Right ventricle myocardium superior (tissue), 1 donor: ENCODE measurements around the gene VMP1. TPM values are rescaled to one million over a fixed set of nuclear protein-coding genes. Genes with fewer than 3 reads are reported as not detected.
"Not testable (repeated sequence)": the region's sequence is repeated elsewhere in the genome, so short reads cannot be mapped to it uniquely, and the experiment has no call there.

Experiments used
- ATAC-seq: fragments of 200-7000 bp; cut with Tn5 transposase; one replicate; pipeline ENCODE4 v1.9.1; 2020; ENCODE audit warnings: mild to moderate bottlenecking; ENCODE audit not compliant: poor library complexity
- DNase-seq: peaks from one replicate; pipeline ENCODE4 v3.0.0-alpha.2; 2020
- intact Hi-C: fragments of 100-400 bp; cut with DNase I; formaldehyde crosslinking; loops from one replicate; pipeline ENCODE4 v1.11.2; 2022
- microRNA-seq: library from miRNA; unstranded; fragments of <30 nt; microRNA quantifications from one replicate; pipeline ENCODE4 v1.2.0, GENCODE V29; 2020
- total RNA-seq: library from RNA; stranded (reverse); fragmentation: NEBNext Ultra II Directional; extraction: Animal tissue kit (Norgen Biotek cat#: 25700); gene quantifications from one replicate; pipeline ENCODE4 v1.2.1, GENCODE V29; 2021
- donor health status: DM: no; HTN: yes; CAD: no; lungs with severe emphysema.

The VMP1 gene
- total RNA-seq, 1 donor from 2014 or later = 49.4 TPM

DNA sequence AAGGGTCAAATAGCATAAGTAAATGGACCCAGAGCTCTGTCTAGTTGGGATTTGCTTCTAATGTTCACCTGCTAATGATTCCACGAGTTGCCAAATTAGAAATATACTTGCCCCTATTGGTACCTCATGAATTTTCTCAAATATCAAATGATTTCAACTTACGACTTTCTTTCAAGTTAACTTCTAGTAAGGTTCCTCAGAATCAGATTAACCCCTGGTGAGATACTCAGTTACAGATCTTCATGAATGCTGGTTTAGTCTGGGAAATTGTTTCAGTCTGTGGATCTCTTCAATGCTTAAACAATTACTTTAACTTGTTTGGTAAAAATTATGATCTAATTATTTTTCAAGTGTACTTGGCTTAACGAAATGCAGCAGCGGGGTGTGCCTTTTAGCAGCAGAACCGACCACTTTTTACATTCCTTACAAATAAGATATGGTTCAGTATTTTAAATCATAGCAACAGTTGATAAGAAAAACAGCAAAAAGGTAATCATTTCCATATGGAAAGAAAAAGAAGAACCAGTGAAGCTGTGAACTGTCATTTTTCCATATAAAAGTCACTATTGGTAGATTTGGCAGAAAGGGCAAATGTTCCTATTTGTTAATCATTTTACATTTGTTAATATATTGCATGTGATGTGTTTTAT is 150.8 kb downstream of the VMP1 start:
- no peak for ATAC-seq
- intact Hi-C loops = no loop called here

DNA sequence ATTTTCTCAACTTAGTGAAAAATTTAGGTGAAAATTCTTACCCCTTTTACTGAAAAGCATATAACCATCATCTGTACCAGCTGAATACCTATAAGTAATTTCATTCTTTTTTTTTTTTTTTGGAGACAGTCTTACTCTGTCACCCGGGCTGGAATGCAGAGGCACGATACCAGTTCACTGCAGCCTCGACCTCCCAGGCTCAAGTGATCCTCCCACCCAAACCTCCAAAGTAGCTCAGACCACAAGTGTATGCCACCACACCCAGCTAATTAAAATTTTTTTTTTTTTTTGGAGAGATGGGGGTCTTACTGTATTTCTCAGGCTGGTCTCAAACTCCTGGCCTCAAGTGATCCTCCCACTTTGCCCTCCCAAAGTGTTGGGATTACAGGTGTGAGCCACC is 151.5 kb downstream of the VMP1 start:
- ATAC-seq (no peak), DNase-seq (no peak)
- intact Hi-C loops = no loop called here

More for the DNA sequence above, 150.8 kb downstream of the VMP1 start:
- no peak for DNase-seq

DNA sequence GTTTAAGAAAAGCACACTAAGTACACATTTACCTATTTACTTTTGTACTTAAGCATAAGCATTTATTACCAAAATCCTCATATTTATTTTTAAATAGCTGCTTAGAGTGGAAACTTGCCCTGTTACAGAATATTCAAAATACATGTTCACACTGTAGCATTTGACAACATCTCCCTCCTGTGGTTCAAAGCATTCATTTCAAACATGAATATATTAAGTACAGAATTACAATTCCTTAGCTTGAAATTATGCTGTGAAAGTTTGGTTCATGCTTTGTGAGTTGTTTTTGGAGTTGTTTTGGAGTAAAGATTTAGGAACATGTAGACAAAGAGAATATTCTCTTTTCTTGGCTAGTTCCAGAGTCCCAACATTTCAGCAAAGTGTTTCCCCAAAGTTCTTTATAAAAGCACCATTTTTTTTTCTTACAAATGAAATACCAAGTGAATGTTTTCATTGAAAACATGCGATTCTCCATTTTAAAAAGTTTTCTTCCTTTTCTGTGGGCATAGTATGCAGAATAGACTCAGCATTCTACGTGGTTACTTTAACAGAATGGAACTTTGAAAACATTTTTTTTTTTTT is 152.1 kb downstream of the VMP1 start:
- ATAC-seq (peak; percentile 39), DNase-seq (no peak)
- intact Hi-C loops = no loop called here

DNA sequence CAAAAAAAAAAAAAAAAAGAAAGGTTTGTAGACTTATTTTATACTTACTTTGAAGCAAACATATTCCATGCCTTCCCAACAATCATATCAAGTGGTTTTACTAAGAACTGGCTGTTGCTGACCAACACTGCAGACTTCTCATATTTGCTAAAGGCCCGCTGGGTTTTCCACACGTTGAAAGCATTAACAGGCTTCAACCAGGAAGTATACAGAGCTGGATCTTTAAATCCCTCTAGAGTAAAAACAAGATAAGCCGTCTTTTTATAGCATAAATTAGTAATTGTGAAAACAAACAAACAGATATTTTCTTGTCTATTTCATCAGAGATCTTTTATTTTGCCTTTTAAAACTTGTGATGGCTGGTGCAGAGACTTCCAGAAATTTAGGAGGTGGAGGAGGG is 156.2 kb downstream of the VMP1 start:
- peak; percentile 52 for ATAC-seq
- intact Hi-C loops = no loop called here
- DNase-seq = no peak

DNA sequence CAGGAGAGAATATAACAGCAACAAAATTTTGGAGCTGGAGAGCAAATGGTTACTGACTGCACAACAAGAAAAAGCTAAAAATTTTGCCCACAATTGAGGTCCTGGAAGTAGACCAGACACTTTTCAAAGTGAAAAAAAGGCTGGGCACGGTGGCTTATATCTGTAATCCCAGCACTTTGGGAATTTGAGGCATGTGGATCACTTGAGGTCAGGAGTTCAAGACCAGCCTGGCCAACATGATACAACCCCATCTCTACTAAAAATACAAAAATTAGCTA is 162.4 kb downstream of the VMP1 start:
- intact Hi-C loops = no loop called here
- ATAC-seq (no peak), DNase-seq (no peak)

DNA sequence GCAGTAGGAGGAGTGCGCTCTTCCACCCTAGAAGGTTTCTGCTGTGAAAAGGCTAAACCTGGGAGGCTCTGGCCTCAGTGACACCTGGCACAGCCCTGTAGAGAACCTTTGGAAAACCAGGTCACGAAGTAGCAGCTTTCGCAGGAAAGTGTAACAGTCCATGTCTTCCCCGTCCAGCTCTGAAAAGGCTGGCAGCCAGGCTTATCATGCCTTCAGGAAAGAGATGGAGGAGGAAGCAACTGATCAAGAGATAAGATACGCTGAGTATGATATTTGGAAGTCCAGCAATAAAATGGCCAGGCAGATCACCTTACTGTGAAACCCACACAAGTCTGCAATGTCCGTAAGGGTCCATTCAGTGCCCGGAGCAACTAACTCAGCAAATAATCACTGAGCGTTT is 163.0 kb downstream of the VMP1 start:
- ATAC-seq (no peak), DNase-seq (no peak)
- intact Hi-C loops = no loop called here

DNA sequence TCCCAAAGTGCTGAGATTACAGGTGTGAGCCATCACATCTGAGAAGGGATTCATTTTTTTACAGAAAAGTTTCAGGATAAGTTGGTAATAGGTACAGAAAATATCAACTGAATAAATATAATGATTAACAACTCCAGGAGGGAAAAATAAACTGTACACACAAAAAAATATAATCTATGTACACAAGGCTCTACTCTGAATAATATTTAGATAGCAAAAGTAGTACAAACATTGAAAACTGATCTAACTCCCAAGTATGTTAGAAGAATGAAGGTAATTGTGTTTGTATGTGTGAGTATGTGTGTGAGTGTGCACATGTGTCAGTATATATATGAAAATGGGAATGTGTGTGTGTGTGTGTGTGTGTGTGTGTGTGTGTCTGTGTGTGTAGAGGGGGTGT is 164.9 kb downstream of the VMP1 start:
- intact Hi-C loops = no loop called here
- no peak for DNase-seq
- no peak for ATAC-seq

DNA sequence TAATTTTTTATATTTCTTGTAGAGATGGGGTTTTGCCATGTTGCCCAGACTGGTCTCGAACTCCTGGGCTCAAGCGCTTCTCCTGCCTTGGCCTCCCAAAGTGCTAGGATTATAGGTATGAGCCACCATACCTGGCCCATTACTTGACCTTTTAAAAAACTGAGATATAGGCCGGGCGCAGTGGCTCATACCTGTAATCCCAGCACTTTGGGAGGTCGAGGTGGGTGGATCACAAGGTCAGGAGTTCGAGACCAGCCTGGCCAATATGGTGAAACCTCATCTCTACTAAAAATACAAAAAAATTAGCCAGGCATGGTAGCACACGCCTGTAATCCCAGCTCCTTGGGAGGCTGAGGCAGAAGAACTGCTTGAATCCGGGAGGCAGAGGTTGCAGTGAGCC is 166.0 kb downstream of the VMP1 start:
- ATAC-seq, intact Hi-C loops, DNase-seq: not testable (repeated sequence)

DNA sequence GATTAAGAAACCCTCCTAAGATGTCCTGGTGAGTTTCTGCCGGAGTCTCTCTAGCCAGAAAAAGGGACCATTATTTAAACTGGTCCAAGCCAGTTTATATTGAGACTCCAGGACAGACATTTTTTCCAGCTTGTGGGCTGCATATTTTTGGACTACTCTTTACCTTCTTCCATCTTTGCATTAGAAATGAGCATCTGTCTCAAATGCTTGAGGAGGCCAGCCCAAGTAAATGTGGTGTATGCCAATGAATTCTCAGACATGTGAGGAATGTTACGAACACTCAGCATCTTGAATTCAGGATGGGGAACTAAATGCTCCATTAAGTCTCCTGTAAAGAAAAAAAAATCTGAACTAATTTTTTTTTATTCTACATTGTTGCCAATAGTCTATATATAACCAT is 166.9 kb downstream of the VMP1 start:
- ATAC-seq (no peak), DNase-seq (no peak)
- intact Hi-C loops = no loop called here

DNA sequence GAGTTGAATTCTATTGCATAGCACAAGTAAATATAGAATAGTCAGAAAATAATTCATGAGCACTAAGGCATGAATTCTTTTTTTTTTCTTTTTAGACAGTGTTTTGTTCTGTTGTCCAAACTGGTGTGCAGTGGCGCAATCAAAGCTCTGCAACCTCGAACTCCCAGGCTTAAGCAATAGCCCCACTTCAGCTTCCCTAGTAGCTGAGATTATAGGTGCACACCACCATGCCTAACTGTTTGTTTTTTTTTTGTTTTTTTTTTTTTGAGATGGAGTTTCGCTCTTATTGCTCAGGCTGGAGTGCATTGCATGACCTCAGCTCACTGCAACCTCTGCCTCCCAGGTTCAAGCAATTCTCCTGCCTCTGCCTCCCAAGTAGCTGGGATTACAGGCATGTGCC is 168.7 kb downstream of the VMP1 start:
- DNase-seq (no peak), ATAC-seq (no peak)
- intact Hi-C loops = no loop called here

DNA sequence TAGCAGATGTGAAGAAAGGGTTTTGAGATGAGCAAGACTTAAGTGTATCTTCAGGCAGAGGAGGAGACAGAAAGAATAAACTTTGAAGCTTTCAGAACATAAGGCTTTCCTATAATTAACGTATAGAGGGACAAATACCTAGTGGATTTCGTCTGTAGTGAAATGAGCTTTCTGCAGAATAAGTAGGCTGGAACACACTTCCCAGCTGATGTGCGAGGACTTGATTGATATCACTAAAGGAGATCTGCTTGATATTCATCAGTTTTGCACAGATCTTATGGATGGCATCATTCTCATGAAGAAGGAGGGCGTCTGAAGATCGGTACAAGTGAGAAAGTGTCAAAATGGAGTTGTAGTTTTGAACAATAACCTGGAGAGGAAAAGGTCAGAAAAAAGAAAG is 170.5 kb downstream of the VMP1 start:
- no peak for DNase-seq
- intact Hi-C loops = no loop called here
- no peak for ATAC-seq

DNA sequence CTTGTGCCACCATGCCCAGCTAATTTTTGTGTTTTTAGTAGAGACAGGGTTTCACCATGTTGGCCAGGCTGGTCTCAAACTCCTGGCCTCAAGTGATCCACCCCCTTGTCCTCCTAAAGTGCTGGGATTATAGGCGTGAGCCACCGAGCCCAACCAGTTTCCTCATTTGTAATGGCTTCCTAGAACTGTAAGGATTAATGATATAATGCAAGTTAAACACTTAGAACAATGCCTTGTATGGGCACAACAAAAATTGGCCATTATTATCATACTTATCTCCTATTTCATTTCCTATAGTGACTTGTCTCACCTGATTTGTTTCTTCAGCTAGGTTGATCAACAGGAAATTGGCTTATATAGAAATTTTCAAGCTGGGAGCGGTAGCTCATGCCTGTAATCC is 171.2 kb downstream of the VMP1 start:
- no peak for DNase-seq
- ATAC-seq = no peak
- intact Hi-C loops = no loop called here

DNA sequence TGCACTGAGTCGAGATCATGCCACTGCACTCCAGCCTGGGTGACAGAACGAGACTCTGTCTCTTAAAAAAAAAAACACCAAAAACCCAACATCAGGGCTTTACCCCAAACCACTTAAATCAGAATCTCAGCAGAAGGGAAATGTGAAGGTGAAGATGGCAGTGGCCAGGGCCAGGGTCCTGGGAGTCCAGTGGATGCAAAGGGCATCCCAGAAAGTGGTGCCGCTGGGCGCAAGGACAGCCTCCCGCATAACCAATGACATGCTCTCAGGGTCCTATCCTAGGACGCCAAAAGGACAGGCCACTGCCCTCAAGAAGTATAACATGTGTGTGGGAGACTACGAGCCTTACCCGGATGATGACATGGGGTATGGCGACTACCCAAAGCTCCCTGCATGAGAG is 177.4 kb downstream of the VMP1 start:
- DNase-seq (no peak), ATAC-seq (no peak)
- intact Hi-C loops = no loop called here

DNA sequence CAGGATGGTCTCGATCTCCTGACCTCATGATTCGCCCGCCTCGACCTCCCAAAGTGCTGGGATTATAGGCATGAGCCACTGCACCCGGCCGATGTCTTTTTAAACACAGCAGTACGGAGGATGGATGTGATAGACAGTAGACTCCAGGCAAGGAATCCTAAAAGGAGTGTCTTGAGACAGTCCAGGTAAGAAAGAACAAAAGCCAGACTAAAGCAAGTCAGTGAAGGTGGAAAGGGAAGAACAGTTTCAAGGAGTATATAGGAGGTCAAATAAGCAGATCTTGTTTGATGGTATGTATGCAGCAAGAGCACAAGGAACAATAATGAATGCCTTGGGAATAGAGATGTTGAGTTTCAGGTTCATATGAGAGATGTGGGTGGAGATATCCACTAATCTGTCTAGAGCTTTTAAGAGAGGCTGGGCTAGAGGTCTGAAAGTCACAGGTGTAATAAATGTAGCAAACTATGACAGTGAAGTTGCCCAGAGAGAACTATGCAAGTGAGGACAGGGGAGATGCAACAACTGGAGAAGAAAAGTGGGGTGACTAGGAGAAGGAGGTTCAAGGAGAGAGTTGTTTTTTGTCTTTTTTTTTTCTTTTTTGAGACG is 180.8 kb downstream of the VMP1 start:
- ATAC-seq = no peak
- intact Hi-C loops = no loop called here
- no peak for DNase-seq

DNA sequence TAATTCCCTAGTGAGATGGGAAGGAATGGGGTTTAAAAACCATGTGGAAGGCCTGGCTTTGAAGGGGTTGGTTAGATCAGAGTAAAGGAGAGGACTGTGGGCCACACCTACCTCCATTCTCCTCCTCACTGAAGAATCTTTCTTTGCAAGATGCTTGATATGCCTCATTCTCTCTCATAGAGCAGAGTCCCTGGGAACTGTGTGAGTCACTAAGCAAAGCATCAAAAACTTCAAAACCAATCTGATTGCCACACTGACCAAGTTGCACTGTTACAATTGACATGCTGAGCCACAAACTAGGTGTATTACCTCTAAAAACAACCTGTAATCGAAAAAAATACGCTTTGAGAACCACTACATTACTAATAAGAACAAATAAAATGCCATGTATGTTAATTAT is 183.3 kb downstream of the VMP1 start:
- DNase-seq (no peak), ATAC-seq (no peak)
- intact Hi-C loops = no loop called here

Small RNAs within 50 kb of the gene (microRNA-seq; reads per million reads assigned to microRNA genes)
- gene MIR21 = 20,085 reads per million, percentile 96 among the genes with 10 or more reads in this experiment

Other genes with a start within 250 kb of the VMP1 start
- gene DHX40, start 142.0 kb upstream of the VMP1 start, total RNA-seq = 18.1 TPM
- gene CLTC, start 87.8 kb upstream of the VMP1 start, total RNA-seq = 126 TPM
- gene PTRH2, start 224 bp upstream of the VMP1 start, total RNA-seq = 9.0 TPM
- gene TUBD1, start 185.3 kb downstream of the VMP1 start, total RNA-seq = 6.9 TPM
- gene RPS6KB1, start 185.5 kb downstream of the VMP1 start, total RNA-seq = 22.3 TPM